ENCODE data around the gene DMRT1. TPM values are rescaled to one million over a fixed set of nuclear protein-coding genes. Genes with fewer than 3 reads are reported as not detected.

Gene DMRT1
- total RNA-seq, 1 donor from 2014 or later, result not detected

DNA sequence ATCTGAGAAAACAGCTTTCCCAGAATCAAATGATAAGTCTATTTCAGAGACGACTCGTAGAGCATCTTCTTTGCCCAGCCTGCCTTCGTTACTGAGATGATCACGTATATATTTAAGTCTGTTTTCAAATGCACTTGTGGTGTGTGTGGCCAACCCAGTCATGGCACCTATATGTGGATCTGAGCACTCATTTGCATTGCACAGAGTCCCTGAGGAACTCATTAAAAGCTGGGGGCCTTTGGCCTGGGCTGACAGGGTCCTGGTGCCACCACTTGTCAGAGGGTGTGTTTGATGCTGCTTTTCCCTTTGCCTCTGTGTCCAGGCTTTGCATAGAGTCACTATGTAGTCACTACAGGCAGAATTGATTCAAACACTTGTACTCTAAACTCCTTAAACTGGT is 117.6 kb downstream of the DMRT1 start:
- H3K4me3 ChIP-seq (ENCODE audit: low read depth, low read length), result no peak overlapping the region
- TF ChIP-seq, protein P1, sequence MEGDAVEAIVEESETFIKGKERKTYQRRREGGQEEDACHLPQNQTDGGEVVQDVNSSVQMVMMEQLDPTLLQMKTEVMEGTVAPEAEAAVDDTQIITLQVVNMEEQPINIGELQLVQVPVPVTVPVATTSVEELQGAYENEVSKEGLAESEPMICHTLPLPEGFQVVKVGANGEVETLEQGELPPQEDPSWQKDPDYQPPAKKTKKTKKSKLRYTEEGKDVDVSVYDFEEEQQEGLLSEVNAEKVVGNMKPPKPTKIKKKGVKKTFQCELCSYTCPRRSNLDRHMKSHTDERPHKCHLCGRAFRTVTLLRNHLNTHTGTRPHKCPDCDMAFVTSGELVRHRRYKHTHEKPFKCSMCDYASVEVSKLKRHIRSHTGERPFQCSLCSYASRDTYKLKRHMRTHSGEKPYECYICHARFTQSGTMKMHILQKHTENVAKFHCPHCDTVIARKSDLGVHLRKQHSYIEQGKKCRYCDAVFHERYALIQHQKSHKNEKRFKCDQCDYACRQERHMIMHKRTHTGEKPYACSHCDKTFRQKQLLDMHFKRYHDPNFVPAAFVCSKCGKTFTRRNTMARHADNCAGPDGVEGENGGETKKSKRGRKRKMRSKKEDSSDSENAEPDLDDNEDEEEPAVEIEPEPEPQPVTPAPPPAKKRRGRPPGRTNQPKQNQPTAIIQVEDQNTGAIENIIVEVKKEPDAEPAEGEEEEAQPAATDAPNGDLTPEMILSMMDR (conservative IDR thresholded peaks at IDR 0.05; ENCODE audit: low read depth, low read length), result no peak
- DNase-seq (ENCODE audit: low read depth), result no peak

- no peak overlapping the region for H3K4me3 ChIP-seq (ENCODE audit: low read depth, low read length)
- TF ChIP-seq, protein P1 (conservative IDR thresholded peaks at IDR 0.05; ENCODE audit: low read depth, low read length), result no peak
- DNase-seq (ENCODE audit: low read depth), result no peak
Measured at GRCh38 chr9:959914-960313, 118.4 kb downstream of the DMRT1 start.

GRCh38 chr9:962023-962422 is 120.5 kb downstream of the DMRT1 start:
- peak; percentile 20 for DNase-seq (ENCODE audit: low read depth)
- TF ChIP-seq, protein P1 (conservative IDR thresholded peaks at IDR 0.05; ENCODE audit: low read depth, low read length), result no peak
- no peak overlapping the region for H3K4me3 ChIP-seq (ENCODE audit: low read depth, low read length)

DNA sequence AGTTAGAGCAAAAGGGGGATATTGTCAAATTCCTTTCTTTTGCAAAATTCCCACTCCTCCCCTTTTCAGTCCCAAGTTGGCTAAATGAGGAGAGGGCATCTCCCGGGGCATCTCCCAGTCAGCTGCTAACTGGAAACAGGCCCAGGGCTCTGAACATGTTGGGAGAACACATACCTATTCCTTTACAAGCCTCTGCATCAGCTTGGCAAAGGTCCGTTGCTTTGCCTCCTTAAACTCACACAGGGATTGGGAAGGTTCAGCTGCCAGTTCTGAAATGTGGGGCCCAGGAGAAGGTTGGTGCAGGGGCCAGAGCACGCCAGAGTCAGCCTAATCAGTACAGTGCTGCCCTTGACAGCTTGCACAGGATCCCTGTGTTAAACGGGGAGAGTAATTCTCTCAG is 124.0 kb downstream of the DMRT1 start:
- TF ChIP-seq, protein P1 (conservative IDR thresholded peaks at IDR 0.05; ENCODE audit: low read depth, low read length), result no peak
- no peak overlapping the region for H3K4me3 ChIP-seq (ENCODE audit: low read depth, low read length)
- DNase-seq (ENCODE audit: low read depth), result no peak

GRCh38 chr9:966870-967269 is 125.4 kb downstream of the DMRT1 start:
- no peak overlapping the region for H3K4me3 ChIP-seq (ENCODE audit: low read depth, low read length)
- TF ChIP-seq, protein P1 (conservative IDR thresholded peaks at IDR 0.05; ENCODE audit: low read depth, low read length), result no peak
- no peak for DNase-seq (ENCODE audit: low read depth)

DNA sequence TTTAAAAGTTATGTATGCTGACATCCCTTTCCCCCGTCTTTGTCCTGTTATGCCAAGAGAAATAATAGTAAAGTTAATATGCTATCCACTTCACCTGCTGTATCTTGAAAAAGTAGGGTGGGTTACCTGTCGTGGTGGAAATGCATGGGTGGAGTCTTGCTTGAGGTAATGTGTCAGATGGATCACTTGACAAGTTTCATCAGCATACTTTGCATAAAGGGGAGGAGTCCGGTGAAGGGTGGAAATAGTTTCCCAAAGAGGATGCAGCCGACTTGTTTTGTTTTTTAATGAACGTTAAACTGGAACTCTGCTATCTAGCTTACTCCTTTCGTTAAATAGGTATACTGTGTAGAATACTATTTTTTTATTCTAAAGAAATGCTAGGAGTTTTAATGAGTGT is 125.9 kb downstream of the DMRT1 start:
- DNase-seq (ENCODE audit: low read depth), result no peak
- TF ChIP-seq, protein P1 (conservative IDR thresholded peaks at IDR 0.05; ENCODE audit: low read depth, low read length), result no peak
- H3K4me3 ChIP-seq (ENCODE audit: low read depth, low read length), result no peak overlapping the region

DNA sequence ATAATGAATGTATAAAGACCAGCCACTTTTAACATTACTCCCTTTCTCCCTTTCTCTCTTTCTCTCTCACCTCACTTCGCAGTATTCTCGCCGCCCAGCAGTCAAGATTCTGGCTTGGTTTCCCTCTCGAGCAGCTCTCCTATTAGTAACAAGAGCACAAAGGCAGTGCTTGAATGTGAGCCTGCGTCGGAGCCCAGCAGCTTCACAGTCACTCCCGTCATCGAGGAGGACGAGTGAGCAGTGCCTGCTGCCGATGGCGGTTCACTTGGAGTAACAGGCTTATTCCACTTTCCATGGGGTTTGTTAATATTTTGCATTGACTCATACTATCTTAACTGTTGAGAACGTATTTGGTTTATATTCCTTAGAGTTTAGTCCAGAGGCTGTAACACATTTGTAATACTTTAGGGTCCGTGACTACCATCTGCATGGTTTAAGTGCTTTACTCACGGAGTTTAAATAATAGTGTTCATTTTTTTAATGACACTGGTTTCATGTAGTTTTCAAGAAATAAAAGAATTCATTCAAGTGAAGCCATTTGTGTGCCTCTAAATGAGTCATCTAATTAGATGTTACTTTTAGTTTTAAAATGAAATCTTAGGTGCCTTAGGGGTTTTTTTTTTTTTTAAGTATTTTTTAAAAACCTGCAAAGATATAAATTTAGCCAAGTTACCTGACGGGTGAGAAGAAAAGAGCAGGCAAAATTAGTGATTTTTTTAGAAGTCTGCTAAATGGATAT is 126.6 kb downstream of the DMRT1 start:
- DNase-seq (ENCODE audit: low read depth), result no peak
- H3K4me3 ChIP-seq (ENCODE audit: low read depth, low read length), result peak overlapping the region; percentile 16
- TF ChIP-seq, protein P1 (conservative IDR thresholded peaks at IDR 0.05; ENCODE audit: low read depth, low read length), result no peak
